Mesendoderm (in vitro differentiated cells): ENCODE measurements around the gene LPAR1.

ENCODE experiments used
- DNase-seq: peaks from one replicate; pipeline ENCODE4 v3.0.0; 2013
- H2AK5ac ChIP-seq: 2 replicates; pipeline ENCODE4 v1.6.1; 2013; ENCODE audit warnings: low read length, inconsistent platforms
- H2BK120ac ChIP-seq: 2 replicates; pipeline ENCODE4 v1.6.1; 2013; ENCODE audit warnings: low read depth, mild to moderate bottlenecking, low read length, moderate library complexity, mixed read lengths
- H2BK15ac ChIP-seq: replicated peaks from 2 replicates; pipeline ENCODE4 v1.6.1; 2013; ENCODE audit warnings: low read depth, mild to moderate bottlenecking, moderate library complexity
- H2BK5ac ChIP-seq: 2 replicates; pipeline ENCODE4 v1.6.1; 2013; ENCODE audit warnings: low read length, inconsistent platforms
- H3K18ac ChIP-seq: 2 replicates; pipeline ENCODE4 v1.6.1; 2013; ENCODE audit warnings: mild to moderate bottlenecking, low read length, mixed read lengths
- H3K23ac ChIP-seq: one replicate; pipeline ENCODE4 v1.6.1; 2013; ENCODE audit warnings: low read length
- H3K27ac ChIP-seq: 2 replicates; pipeline ENCODE4 v1.5.1; 2013; ENCODE audit warnings: low read depth, mild to moderate bottlenecking, inconsistent platforms, low read length, moderate library complexity
- H3K27me3 ChIP-seq: 2 replicates; pipeline ENCODE4 v1.6.1; 2013; ENCODE audit warnings: low read length, control low read depth, mild to moderate bottlenecking, inconsistent platforms; ENCODE audit not compliant: insufficient read depth, poor library complexity
- H3K36me3 ChIP-seq: 2 replicates; pipeline ENCODE4 v1.6.1; 2013; ENCODE audit warnings: low read length, inconsistent platforms; ENCODE audit not compliant: control insufficient read depth, insufficient read depth
- H3K4ac ChIP-seq: one replicate; pipeline ENCODE4 v1.6.1; 2013; ENCODE audit warnings: low read depth, mild to moderate bottlenecking, low read length, moderate library complexity
- H3K4me1 ChIP-seq: 2 replicates; pipeline ENCODE4 v1.6.1; 2013; ENCODE audit warnings: low read depth, low read length, inconsistent platforms; ENCODE audit not compliant: control insufficient read depth
- H3K4me2 ChIP-seq: 2 replicates; pipeline ENCODE4 v1.6.1; 2013; ENCODE audit warnings: low read length
- H3K4me3 ChIP-seq: 2 replicates; pipeline ENCODE4 v1.5.1; 2013; ENCODE audit warnings: mild to moderate bottlenecking, low read length
- H3K56ac ChIP-seq: one replicate; pipeline ENCODE4 v1.6.1; 2013; ENCODE audit warnings: low read length
- H3K79me1 ChIP-seq: 2 replicates; pipeline ENCODE4 v1.6.1; 2013; ENCODE audit warnings: low read length, inconsistent platforms
- H3K79me2 ChIP-seq: 2 replicates; pipeline ENCODE4 v1.6.1; 2013; ENCODE audit warnings: mild to moderate bottlenecking, low read length; ENCODE audit not compliant: control insufficient read depth, insufficient read depth
- H3K9ac ChIP-seq: 2 replicates; pipeline ENCODE4 v1.6.1; 2013; ENCODE audit warnings: low read length, inconsistent platforms
- H4K5ac ChIP-seq: one replicate; pipeline ENCODE4 v1.6.1; 2013; ENCODE audit warnings: low read length
- H4K8ac ChIP-seq: one replicate; pipeline ENCODE4 v1.6.1; 2013; ENCODE audit warnings: low read depth, mild to moderate bottlenecking, control low read depth, low read length, moderate library complexity
- WGBS: extraction: QIAGEN DNeasy Blood & Tissue Kit; methylation state at CpG from one replicate; pipeline ENCODE4 v1.1.7; 2013; ENCODE audit warnings: low lambda C conversion rate, missing lambda C conversion rate; ENCODE audit not compliant: insufficient coverage; ENCODE audit errors: extremely low coverage; 5-methylcytosine and 5-hydroxymethylcytosine counted together

Gene LPAR1

DNA sequence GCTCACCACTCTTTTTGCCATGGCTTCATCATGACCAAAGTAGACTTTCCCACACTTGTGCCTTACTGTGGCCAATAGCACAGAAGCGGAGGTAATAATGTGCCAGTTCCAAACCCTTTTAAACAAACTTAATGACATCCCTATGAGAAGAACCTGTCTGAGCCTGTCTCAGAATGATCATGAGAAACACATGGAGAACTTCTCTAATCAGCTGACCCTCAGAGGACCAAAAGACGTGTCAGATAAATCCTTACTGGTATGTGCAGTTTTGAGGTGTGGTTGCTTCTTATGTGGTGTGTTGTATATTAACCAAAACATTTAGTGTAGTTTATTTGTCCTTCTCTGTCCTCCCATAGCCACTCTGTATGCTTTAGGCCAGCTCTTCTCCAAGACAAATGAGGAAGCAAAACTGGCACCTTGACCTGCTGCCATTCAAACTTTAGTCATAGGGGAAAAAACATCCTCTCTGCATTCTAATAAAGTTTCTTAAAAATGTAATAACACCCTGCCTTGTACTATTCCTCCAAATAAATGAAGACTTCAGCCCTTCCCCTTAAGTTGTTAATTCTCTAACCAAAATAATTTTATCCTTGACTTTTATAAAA lies 200.8 kb downstream of the LPAR1 start:
- no peak overlapping the region for H3K4me2 ChIP-seq
- no peak overlapping the region for H4K5ac ChIP-seq
- WGBS: no CpG with 5 or more reads among the region's 2 CpGs
- no peak overlapping the region for H3K9ac ChIP-seq
- H4K8ac ChIP-seq: no peak overlapping the region
- H3K23ac ChIP-seq: no peak overlapping the region
- no peak overlapping the region for H3K27ac ChIP-seq
- H3K36me3 ChIP-seq: no peaks in the 10 kb centered on the region
- H3K18ac ChIP-seq: no peak overlapping the region
- H3K4me3 ChIP-seq: no peak overlapping the region
- H3K4ac ChIP-seq: no peak overlapping the region
- H2BK15ac ChIP-seq: no peak overlapping the region
- H3K56ac ChIP-seq: no peak overlapping the region
- H2AK5ac ChIP-seq: no peak overlapping the region
- no peaks in the 10 kb centered on the region for H3K79me2 ChIP-seq
- H3K27me3 ChIP-seq: peaks cover 2% of the 10 kb centered on the region
- H2BK120ac ChIP-seq: no peak overlapping the region
- no peak overlapping the region for H2BK5ac ChIP-seq
- H3K79me1 ChIP-seq: no peaks in the 10 kb centered on the region
- no peak for DNase-seq
- no peaks in the 10 kb centered on the region for H3K4me1 ChIP-seq

DNA sequence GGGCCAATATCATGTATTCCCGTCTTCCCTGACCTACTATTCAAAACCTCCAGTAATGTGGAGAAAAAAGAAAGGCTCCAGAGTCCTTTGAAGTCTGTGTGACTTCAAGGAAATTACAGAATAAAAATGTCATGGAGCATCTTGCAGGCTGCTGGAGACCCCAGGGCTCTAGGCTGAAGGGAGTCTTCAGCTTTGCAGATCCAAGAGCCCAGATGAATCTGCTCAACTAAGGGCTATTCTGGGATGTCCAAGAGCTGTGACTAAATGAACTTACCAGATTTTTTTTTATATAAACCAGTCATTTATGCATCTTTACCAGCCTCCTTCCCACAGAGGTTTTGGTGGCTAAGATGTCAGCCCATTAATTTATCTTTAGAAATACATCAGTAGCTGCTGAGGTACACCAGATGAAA lies 202.4 kb downstream of the LPAR1 start:
- no peak overlapping the region for H2AK5ac ChIP-seq
- H4K8ac ChIP-seq: no peak overlapping the region
- H3K79me2 ChIP-seq: no peaks in the 10 kb centered on the region
- DNase-seq: no peak
- no peaks in the 10 kb centered on the region for H3K4me1 ChIP-seq
- WGBS: no CpG with 5 or more reads among the region's 1 CpG
- H2BK120ac ChIP-seq: no peak overlapping the region
- no peak overlapping the region for H4K5ac ChIP-seq
- no peak overlapping the region for H3K27ac ChIP-seq
- H2BK5ac ChIP-seq: no peak overlapping the region
- peaks cover 2% of the 10 kb centered on the region for H3K27me3 ChIP-seq
- no peak overlapping the region for H2BK15ac ChIP-seq
- H3K79me1 ChIP-seq: no peaks in the 10 kb centered on the region
- no peaks in the 10 kb centered on the region for H3K36me3 ChIP-seq
- no peak overlapping the region for H3K4ac ChIP-seq
- no peak overlapping the region for H3K4me2 ChIP-seq
- H3K18ac ChIP-seq: no peak overlapping the region
- H3K9ac ChIP-seq: no peak overlapping the region
- H3K56ac ChIP-seq: no peak overlapping the region
- H3K23ac ChIP-seq: no peak overlapping the region
- no peak overlapping the region for H3K4me3 ChIP-seq

DNA sequence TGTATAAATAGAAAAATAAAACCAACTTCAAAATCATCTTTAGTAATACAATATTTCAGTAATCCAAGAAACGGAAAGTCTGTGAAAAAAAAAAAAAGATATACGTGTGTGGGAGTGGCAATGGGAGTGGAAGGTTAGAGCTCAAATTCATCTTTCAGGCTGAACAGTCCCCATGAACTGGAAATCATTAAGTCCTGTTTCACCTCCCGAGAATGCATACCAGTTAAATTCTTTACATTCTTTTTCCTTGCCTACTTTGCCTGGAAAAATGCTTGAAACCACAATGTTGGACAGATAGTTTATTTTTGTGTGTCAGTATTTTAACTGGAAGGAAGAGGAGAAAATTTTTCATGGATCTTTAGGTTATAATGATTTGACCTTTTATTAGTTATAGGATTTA lies 202.9 kb downstream of the LPAR1 start:
- no peak overlapping the region for H3K56ac ChIP-seq

DNA sequence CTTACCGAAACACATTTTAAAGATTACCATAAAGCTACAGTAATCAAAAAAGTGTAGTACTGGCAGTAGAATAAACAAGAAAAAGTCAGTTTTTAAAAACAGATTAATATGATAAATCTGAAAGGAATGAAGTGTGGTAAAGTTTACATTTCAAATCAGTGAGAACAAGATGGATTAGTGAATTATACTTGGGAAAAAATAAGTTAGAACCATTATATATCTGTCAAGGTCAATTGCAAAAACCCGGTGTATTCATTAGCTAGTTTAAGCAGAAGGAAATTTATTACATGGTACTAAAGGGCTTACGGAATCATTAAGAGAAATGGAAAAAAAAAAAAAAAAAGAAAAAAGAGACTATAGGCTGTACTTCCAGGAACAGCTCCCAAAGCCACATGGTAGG lies 205.3 kb downstream of the LPAR1 start:
- Histone ChIP-seq H3K27ac (no peak overlapping the region), H3K4ac (no peak overlapping the region), H4K5ac (no peak overlapping the region), H3K4me2 (no peak overlapping the region), H3K4me3 (no peak overlapping the region), H2BK15ac (no peak overlapping the region), H3K23ac (no peak overlapping the region), H3K79me1 (no peaks in the 10 kb centered on the region), H2BK120ac (no peak overlapping the region), H4K8ac (no peak overlapping the region), H3K56ac (no peak overlapping the region), H2AK5ac (no peak overlapping the region), H3K36me3 (no peaks in the 10 kb centered on the region), H2BK5ac (no peak overlapping the region), H3K27me3 (peaks cover 2% of the 10 kb centered on the region), H3K9ac (no peak overlapping the region), H3K18ac (no peak overlapping the region), H3K4me1 (no peaks in the 10 kb centered on the region), H3K79me2 (no peaks in the 10 kb centered on the region)
- no peak for DNase-seq
- no CpG with 5 or more reads among the region's 3 CpGs for WGBS

More for the DNA sequence above, 202.9 kb downstream of the LPAR1 start:
- Histone ChIP-seq H3K4me2 (no peak overlapping the region), H3K36me3 (no peaks in the 10 kb centered on the region), H3K18ac (no peak overlapping the region), H3K79me1 (no peaks in the 10 kb centered on the region), H2AK5ac (no peak overlapping the region), H3K23ac (no peak overlapping the region), H2BK15ac (no peak overlapping the region), H4K5ac (no peak overlapping the region), H3K4ac (no peak overlapping the region), H2BK5ac (no peak overlapping the region), H3K27me3 (peaks cover 2% of the 10 kb centered on the region), H2BK120ac (no peak overlapping the region), H4K8ac (no peak overlapping the region), H3K27ac (no peak overlapping the region), H3K9ac (no peak overlapping the region), H3K79me2 (no peaks in the 10 kb centered on the region), H3K4me3 (no peak overlapping the region), H3K4me1 (no peaks in the 10 kb centered on the region)
- DNase-seq: peak; percentile 34
- WGBS: no CpG with 5 or more reads among the region's 3 CpGs

DNA sequence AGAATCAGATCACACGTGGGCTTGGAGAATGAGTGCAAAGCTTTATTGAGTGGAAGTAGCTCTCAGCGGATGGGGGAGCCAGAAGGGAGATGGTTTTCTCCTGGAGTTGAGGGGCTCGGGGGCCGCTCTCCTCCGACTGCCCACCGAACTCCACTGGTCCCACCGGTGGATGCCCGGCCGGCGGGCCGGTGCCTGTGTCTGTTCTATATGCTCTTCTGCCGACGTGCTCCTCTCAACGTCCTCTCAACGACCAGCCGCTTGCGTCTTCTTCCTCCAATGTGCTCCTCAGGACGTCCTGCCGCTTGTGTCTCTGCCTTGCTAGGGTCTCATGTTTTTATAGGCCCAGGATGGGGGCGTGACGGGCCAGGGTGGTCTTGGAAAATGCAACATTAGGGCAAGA lies 207.8 kb downstream of the LPAR1 start:
- H3K4me1 ChIP-seq: no peaks in the 10 kb centered on the region
- no peak overlapping the region for H3K4me2 ChIP-seq
- no peak overlapping the region for H3K9ac ChIP-seq
- no peak overlapping the region for H2AK5ac ChIP-seq
- H3K79me1 ChIP-seq: no peaks in the 10 kb centered on the region
- H3K27ac ChIP-seq: no peak overlapping the region
- H3K4me3 ChIP-seq: no peak overlapping the region
- H3K36me3 ChIP-seq: no peaks in the 10 kb centered on the region
- no CpG with 5 or more reads among the region's 21 CpGs for WGBS
- H3K23ac ChIP-seq: no peak overlapping the region
- no peaks in the 10 kb centered on the region for H3K27me3 ChIP-seq
- no peak for DNase-seq
- no peak overlapping the region for H3K56ac ChIP-seq
- no peak overlapping the region for H2BK5ac ChIP-seq
- H3K79me2 ChIP-seq: no peaks in the 10 kb centered on the region
- no peak overlapping the region for H2BK15ac ChIP-seq
- H4K5ac ChIP-seq: no peak overlapping the region
- H2BK120ac ChIP-seq: no peak overlapping the region
- no peak overlapping the region for H4K8ac ChIP-seq
- H3K18ac ChIP-seq: no peak overlapping the region
- no peak overlapping the region for H3K4ac ChIP-seq

DNA sequence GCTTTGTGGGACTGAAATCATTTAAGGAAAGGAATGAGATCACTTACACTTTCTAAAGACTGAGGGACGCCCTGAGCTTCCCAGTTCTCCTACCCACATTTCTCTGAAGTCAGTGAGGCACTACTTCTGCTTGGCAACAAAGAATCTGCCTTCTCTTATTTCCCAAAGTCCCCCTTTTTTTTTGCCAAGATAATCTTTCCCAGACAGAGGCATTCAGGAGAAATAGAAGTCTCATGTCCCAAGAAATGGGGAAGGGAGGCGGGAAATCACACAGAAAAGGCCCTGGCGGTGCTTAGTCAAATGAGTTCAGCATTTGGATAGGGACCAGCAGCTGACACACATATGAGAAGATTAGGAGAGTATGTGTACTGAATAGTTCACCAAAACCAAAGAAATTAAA lies 210.0 kb downstream of the LPAR1 start:
- Histone ChIP-seq H3K36me3 (no peaks in the 10 kb centered on the region), H3K79me2 (no peaks in the 10 kb centered on the region), H2BK5ac (no peak overlapping the region), H3K27ac (no peak overlapping the region), H3K79me1 (no peaks in the 10 kb centered on the region), H3K9ac (no peak overlapping the region), H2AK5ac (no peak overlapping the region), H3K56ac (no peak overlapping the region), H3K4me1 (no peaks in the 10 kb centered on the region), H4K5ac (no peak overlapping the region), H3K4me2 (no peak overlapping the region), H3K23ac (no peak overlapping the region), H3K4me3 (no peak overlapping the region), H3K4ac (no peak overlapping the region), H2BK15ac (no peak overlapping the region), H2BK120ac (no peak overlapping the region), H3K18ac (no peak overlapping the region), H4K8ac (no peak overlapping the region), H3K27me3 (no peaks in the 10 kb centered on the region)
- DNase-seq: no peak
- WGBS: no CpG with 5 or more reads among the region's 3 CpGs
